OCI-M2 (cell line): ENCODE data around the gene DDIT4L.
"Not testable (repeated sequence)": the region's sequence is repeated elsewhere in the genome, so short reads cannot be mapped to it uniquely, and the experiment has no call there.

Experiments used
- DNase-seq: peaks from one replicate; lab custom pipeline; 2025; ENCODE audit not compliant: unreplicated experiment; lab: John Stamatoyannopoulos, UW

Gene DDIT4L

GRCh38 chr4:100166297-100167039 lies 23.8 kb downstream of the DDIT4L start:
- DNase-seq, result no peak

- no peak for DNase-seq
These were observed 24.5 kb downstream of the DDIT4L start for GRCh38 chr4:100165809-100166208.

GRCh38 chr4:100164808-100165760 lies 25.2 kb downstream of the DDIT4L start:
- no peak for DNase-seq

GRCh38 chr4:100162027-100162685 lies 28.1 kb downstream of the DDIT4L start:
- DNase-seq, result no peak

GRCh38 chr4:100149190-100149589 lies 41.1 kb downstream of the DDIT4L start:
- DNase-seq, result no peak

GRCh38 chr4:100147684-100148083 lies 42.6 kb downstream of the DDIT4L start:
- DNase-seq, result no peak

GRCh38 chr4:100147198-100147597 lies 43.1 kb downstream of the DDIT4L start:
- no peak for DNase-seq

- no peak for DNase-seq
These were observed 43.5 kb downstream of the DDIT4L start for GRCh38 chr4:100146756-100147155.

- not testable (repeated sequence) for DNase-seq
These were observed 52.9 kb downstream of the DDIT4L start for GRCh38 chr4:100137320-100137719.
